Embryonic facial prominence (tissue), 1 donor: ENCODE measurements around the gene GABRB3.

ENCODE experiments used
- DNase-seq: peaks from one replicate; pipeline ENCODE4 v3.0.0-alpha.2; 2016; ENCODE audit errors: extremely low spot score

The GABRB3 gene

DNA sequence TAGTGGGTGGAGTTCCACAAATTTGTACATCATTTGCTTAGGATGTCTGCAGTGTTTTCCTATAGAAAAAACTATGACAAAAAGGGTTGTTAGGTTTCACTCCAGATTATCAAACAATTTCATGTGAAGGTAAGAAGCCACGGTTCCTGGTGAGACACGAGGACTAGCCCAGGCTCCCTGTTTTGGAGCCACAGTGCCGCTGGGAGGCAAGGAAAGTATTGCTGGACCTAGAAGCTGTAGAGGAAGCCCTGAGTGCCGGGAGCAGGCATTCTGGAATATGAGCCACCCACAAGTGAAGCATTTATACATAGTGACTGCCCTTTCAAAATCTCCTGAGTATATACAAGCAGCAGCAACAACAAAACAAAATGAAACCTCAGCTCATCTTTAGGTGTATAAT lies 142.0 kb downstream of the GABRB3 start:
- DNase-seq, result no peak

- DNase-seq, result no peak
Observed at GRCh38 chr15:26628879-26629529, 143.9 kb downstream of the GABRB3 start.

- no peak for DNase-seq
Observed at GRCh38 chr15:26628071-26628470, 144.8 kb downstream of the GABRB3 start.

- no peak for DNase-seq
Observed at GRCh38 chr15:26624128-26624527, 148.7 kb downstream of the GABRB3 start.

- no peak for DNase-seq
Observed at GRCh38 chr15:26623071-26623470, 149.8 kb downstream of the GABRB3 start.

- DNase-seq, result no peak
Observed at GRCh38 chr15:26621816-26622215, 151.1 kb downstream of the GABRB3 start.

DNA sequence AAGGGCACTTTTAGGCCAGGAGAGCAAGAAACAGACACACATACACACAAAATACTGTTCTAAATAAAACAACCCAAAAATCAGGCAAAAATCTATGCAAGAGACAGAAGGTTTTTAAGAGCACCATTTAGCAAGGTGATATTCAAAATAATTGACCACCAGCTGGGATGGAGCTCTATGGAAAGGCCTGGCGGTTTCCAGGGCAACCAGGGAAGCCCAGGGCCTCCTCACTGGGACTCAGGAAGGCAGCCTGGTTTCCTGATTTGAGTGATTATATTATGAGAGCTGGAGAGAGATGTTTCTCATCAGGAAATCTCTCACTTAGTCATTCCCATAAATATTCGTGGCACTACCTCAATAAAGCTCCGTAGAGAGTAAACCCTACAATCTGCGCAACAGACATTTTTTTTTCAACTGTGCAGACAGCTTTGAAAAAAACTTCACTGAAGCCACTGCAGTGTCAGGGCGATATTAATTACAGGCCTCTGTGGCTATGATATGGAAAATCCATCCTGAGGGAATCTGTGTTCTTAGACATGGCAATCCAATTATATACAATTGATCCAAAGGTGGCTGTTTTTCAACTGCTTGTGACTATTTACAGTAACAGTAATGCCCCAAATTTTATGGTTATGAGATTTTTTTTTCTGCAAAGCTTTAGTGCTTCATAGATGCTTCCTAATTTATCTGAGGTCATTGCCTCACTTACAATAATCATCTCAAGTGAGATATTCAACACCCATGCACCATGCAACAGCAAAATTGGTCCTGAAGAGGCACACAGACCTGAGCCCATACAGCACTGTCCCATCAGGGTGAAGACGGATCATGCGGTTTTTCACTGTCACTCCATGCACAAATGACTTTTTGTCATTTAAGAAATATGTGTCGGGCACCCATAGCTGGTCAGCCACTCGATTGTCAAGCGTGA lies 152.1 kb downstream of the GABRB3 start:
- no peak for DNase-seq

DNA sequence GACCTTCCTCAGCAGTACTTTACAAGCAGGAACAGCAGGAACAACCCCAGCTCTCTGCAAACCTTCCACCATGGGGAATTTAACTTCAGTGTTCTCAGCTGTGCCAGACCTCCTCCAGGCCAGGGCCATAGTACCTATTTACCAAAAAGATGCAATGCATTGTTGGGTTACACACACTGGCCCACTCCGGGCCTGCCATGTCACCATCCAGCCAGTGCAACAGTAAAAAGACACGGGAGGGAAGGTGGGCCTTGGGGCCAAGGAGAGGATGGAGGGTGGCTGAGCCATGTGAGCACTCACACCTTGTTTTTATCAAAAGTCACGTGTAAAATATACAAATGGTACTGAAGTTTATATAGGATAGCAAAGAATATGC lies 157.0 kb downstream of the GABRB3 start:
- no peak for DNase-seq

DNA sequence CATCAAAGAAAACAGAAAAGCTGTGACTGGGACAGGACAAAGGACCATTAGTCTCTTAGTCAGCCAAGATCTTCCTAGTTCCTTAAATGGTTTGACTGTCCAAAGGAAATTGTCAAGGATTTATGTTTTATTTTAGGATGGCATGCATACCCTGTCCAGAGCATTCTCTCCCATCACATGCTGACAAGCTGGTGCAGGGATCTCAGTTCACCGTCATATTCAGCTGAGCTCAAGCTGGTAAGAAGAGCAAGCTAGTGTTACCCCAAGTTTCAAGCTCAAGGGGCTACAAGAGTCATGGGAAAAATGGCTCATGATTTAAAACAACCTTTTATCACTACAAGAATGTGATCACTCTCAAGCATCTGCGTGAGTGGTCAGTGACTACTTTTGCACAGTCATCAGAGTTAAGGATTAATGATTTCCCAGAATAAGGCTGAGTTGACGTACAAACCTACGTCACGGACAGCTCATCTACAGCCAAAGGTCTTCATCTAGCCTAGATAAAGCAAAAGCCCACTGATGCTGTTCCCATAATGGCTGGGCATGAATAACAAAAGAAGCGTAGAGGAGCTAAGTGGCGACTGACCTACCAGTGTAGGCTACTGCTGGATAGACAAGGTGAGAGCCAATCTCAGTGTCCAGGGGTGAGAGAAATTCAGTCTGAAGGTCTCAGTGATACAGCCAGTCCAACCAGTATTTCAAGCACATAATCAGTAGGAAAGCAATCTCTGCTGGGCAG lies 157.5 kb downstream of the GABRB3 start:
- DNase-seq, result no peak

- no peak for DNase-seq
Observed at GRCh38 chr15:26614734-26615133, 158.1 kb downstream of the GABRB3 start.

DNA sequence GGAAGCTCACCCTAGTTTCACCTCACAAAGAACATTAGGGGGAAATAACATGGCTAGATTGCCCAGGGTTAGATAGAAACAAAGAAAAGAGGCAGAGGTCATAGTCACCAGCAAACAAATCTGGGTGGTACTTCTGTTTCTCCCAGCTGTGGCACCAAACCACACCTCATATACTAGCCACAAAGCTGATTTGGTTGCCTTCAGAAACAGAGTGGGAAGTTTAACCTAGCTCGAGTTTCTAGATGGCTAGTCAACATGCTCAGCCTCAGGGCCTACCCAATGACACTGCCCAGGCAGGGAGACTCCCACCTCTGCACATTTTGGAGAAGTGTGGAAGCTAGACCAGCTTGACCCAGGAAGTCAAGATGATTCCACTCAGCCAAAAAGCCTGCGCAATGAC lies 174.2 kb downstream of the GABRB3 start:
- DNase-seq, result no peak

GRCh38 chr15:26595611-26596010 lies 177.3 kb downstream of the GABRB3 start:
- DNase-seq, result no peak

- no peak for DNase-seq
Observed at GRCh38 chr15:26590676-26591075, 182.2 kb downstream of the GABRB3 start.

GRCh38 chr15:26582840-26583239 lies 190.0 kb downstream of the GABRB3 start:
- DNase-seq, result no peak

GRCh38 chr15:26580943-26581342 lies 191.9 kb downstream of the GABRB3 start:
- DNase-seq, result no peak

GRCh38 chr15:26572602-26573350 lies 200.1 kb downstream of the GABRB3 start:
- DNase-seq, result no peak

- no peak for DNase-seq
Observed at GRCh38 chr15:26571346-26571745, 201.5 kb downstream of the GABRB3 start.

- no peak for DNase-seq
Observed at GRCh38 chr15:26565542-26565941, 207.3 kb downstream of the GABRB3 start.

- no peak for DNase-seq
Observed at GRCh38 chr15:26564361-26564760, 208.5 kb downstream of the GABRB3 start.

- no peak for DNase-seq
Observed at GRCh38 chr15:26562336-26562735, 210.5 kb downstream of the GABRB3 start.

DNA sequence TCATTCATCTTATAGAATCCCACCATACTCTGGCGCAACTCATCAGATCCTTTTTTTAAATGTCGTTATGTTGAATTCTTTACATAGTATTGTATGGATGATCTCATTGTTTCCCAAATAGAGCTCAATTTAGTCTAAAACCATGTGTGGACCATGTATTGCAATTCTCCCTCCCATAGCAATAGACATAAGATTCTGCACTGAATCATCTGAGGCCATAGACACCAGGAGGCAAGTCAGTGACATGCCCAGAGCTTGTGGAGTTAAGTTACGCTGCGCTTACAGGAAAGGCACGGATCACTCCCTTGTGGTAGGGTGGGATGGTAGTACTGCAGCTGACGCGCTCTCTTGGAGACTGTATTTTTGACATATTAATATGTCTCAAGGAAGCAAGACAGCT lies 211.0 kb downstream of the GABRB3 start:
- DNase-seq, result no peak

- no peak for DNase-seq
Observed at GRCh38 chr15:26561130-26561529, 211.7 kb downstream of the GABRB3 start.
